GM19035 (cell line): Measurements from ENCODE around the gene PAQR8.
A peak's percentile ranks its signal among the peaks of the same experiment; 100 is the strongest.
"Not testable (repeated sequence)": the region's sequence is repeated elsewhere in the genome, so short reads cannot be mapped to it uniquely, and the experiment has no call there.

ENCODE experiments used
- ATAC-seq: cut with Tn5 transposase; IDR thresholded peaks from one replicate; pipeline ENCODE4 v1.9.1; 2021; ENCODE audit not compliant: unreplicated experiment

The PAQR8 gene

DNA sequence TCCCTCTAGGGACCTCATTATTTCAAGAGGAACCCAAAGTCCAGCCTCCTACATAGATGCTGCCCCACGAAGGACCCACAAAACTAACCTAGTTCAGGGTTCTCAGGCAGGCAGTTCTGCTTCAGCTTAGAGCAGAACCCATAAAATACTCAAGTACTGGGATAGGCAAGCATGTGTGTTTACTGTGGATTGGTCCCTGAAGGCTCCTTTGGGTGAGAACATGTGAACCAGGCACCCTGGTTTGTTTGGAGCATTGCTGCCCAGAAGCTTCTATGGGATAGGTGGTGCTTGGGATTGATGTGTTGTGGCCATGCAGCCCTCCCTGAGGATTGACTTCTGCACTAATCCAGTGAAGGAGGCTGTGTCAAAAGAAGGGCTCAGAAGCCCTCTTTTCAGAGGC is 43.3 kb downstream of the PAQR8 start:
- ATAC-seq, result no peak

DNA sequence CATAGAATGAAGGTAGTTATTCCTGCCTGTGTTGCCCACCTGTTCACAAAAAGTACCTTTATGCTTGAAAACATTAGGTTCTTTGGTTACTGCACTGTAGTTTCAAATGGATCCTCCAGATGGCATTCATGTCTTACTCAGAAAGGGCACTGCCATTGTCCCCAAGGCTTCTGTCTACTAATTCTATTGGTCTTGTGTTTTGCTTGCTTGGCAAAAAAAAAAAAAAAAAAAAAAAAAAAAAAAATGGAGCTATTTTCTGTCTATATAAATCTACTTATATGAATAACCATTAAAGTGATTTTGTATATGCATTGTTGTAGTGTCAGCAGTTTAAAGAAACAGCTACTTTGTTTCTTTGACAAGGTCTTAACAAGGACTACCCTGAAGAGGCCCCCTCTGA is 45.5 kb downstream of the PAQR8 start:
- peak; percentile 67 for ATAC-seq

DNA sequence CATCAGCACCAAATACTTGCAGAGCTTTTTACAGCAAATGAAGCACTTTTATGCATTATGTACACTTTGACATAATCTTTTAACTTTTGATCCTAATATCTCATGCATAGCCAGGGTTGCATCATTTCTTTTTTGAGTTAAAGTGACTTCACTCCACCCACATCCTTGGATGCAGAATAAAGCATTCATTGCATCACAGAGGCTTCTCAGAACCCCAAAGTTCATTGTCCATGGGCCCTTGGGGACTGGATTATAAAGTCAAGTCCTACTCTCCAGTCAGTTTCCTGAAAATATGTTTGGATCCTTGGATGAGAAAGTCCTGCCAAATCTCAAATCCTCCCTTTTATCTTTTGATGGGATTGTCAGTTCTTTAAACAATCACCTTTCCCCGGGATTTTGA is 47.5 kb downstream of the PAQR8 start:
- ATAC-seq, result no peak

DNA sequence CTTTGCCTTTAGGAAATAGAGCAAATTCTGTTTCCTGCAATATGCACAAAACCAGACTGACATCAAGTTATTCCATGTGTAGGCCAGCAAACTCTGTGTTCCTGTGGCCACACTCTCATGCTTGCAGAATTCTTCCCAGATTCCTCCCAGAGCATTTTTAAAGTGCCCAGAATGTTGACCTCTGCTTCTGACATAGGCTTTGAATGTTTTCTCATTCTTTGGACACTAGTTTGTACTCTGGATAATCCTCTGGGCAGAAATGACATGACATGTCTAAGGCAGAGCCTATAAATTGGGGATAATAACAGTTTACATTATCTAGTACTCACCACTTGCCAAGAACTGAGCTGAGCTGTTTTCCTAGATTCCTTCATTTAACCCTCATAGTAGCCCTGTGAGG is 49.0 kb downstream of the PAQR8 start:
- no peak for ATAC-seq

DNA sequence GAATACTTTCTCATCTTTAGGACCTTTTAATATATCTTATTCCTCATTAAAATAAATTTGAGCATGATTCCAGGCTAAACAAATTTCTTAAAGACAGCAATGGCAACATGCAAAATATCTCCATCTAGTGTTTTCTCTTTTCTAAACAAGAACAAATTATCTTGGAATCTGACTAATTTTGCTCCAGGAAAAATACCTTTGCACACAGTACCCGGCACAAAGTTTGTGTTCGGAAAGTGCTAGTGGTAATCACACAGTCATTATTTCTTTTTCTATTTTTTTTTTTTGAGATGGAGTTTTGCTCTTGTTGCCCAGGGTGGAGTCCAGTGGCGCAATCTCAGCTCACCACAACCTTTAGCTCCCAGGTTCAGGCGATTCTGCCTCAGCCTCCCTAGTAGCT is 50.0 kb downstream of the PAQR8 start:
- ATAC-seq, result no peak

DNA sequence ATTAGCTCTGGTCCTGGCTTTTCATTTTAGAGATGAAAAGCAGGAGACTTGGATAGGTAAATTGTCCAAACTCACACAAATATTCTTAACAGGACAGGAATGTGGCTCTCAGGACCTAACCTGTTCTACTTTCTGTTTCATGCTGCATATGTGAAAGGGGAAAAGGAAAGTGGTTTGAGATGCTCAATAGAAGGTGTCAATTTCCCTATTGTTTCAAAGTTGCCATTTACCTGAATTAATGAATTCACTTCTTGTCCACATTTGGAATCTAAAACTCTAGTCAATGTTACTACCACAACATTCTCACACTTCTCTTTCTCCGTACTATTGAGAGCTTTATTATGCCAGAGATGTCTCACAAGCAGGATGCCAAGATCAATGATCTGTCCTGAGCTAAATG is 53.4 kb downstream of the PAQR8 start:
- no peak for ATAC-seq

DNA sequence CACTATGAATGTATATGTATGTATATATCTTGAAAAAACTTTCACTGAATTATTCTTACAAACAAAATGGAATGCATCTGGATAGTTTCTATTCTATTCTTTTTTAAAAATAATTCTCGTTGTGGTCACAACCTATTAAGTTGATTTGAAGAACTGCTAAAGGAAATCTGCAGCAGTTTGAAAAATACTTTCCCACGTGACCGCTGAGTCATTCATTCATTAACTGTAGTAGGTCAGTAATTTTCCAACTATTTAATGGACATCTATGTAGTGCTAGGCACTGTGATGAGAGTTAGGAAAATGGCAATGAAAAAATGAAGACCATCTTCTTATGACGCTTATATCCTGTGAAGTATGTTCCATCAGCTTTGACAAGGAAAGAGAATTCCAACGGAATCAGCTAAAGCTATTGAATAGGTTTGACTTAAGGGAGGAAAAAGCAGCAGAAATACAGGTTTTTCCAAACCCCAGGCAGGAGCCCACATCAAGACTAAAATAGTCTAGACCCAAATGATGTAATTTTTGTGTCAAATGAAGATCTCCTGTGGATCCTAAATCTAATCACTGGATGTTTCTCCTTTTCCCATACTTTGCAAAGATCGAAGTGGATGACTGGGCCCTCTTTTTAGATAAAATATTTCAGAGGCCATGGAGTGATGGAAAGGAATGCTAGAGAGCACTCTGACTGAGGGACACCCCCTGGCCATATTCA is 54.1 kb downstream of the PAQR8 start:
- no peak for ATAC-seq

DNA sequence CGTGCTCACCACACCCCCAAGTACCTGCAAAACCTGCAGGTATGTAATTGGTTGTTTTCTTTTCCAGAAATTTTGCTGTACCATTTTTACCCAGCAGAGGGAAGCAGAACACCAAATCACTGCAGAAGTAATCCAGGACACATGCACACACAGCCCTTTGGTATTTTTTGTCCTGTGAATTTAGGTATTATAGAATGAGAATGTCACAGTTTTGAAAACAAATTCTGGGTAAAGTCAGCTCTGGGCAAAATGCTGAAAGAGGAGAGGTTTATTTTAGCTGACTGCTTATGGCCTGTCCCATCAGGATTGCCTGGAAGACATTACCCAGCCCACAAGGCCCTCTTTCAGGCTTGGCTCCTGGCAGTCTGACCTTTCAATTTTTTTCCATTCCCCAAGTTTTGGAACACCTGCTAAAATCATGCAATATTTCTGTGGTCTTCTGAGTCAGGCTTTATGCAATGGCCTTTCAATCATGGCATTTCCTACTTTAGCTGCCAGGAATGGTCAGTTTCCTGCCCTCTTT is 54.7 kb downstream of the PAQR8 start:
- no peak for ATAC-seq

DNA sequence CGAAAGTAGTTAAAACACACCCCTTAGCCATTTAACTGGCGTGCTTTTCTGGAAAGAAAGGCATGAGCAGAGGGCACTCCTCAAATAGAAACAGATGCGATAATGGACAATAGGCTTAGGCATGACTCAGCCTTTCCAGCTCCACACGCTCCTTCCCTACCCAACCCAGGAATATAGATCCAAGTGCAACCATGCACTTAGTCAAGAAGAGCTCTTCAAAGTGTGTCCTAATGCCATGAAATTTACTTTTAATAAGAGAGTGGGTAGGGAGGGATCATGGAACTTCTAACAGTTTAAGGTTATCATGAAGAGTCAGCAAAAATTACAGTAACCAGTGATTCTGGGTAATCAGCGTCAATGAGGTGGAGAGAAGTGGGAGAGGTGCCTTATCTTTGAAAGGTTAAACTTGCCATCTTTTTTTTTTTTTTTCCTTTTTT is 55.7 kb downstream of the PAQR8 start:
- ATAC-seq, result no peak

DNA sequence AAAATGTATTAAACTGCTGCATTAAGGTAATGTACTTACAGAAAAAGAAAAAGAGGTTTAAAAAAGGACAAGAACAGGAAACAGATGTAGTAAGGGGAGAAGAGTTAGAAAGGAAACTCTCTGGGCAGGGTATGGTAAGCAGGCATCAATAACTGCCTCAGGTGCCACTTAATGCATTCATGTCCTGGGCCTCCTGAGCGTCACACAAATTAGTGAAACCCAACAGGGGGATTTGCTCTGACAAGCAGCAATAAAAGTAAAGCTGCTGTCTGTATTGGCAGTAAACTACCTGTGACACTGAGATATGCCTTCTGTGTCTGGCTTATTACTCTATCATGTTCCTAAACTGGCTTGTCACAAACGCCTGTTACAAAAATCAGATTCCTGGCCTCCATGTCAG is 56.7 kb downstream of the PAQR8 start:
- no peak for ATAC-seq

DNA sequence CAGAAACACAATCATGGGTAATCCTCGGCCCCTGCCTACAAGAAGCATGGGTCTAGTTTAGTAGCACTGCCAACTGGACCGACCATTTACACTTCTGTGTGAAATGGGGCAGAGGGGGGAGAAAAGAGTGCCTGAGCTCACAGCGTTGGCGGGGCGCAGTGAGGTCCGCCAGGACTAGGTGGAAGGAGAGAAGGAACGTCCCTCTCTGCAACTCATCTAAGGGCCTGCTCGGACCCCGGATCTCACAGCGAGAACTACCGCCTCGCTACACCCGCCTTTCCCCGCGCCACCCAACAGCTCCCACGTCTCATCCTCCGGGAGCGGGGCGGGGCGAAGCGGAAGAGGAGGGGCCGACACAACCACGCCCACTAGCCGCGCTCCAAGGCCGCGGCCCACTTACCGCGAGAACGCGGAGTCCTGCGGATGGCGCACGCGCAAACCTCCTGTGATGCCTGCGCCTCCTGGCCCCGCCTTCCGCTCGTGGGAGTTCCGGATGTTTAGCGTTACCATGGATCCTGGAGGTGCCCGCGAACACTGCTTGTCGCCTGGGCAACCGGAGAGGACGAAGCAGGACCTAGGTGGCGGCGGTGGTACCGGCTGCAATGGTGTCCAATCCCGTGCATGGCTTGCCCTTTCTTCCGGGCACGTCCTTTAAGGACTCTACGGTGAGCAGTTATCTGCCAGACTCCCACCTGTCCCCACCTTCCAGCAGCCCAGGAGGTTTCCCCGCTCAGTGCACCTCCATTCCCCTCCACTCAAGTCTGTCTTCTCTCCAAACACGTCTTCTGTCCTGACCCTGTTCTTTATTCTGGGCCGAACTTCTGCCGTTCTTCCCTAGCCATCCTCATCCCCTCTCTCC is 58.1 kb downstream of the PAQR8 start, which contains the start of gene EFHC1:
Gene EFHC1 (plus strand): TSS at position 534 of the 859 bp plus-strand sequence. CDS start 69 bp downstream, at position 603.
- ATAC-seq, result peak; percentile 93

DNA sequence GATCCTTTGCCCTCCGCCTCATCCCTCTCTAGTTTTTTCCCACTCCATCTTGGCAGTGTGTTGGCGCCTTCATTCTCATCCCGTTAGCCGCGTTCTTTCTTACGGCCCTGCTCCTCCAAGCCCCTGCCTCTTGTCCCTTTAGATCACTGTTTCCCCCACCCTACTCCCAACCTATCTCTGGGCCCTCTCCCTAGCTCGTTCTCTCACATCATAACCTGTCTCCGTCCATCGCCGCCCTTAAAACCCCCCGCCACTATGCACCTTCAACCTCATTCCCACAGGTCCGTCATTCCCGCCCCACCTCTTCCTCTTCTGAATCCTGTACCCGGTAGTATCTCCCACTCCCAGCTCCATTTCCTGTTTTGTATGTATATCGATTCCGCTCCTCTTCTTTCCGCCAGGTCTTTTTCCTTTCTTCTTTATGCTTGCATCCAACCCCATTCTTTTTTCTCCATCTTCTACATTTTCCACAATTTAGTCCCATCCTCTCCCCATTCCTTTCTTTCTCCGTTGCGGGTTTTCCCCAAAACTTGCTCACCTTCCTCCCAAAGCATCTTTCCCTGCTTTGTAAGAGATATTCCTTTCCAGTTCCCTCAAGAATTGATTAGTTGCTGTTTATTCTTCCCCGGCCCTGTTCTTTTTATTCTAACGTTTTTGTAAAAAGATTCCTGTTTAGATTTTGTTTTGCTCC is 58.9 kb downstream of the PAQR8 start:
- ATAC-seq, result no peak

DNA sequence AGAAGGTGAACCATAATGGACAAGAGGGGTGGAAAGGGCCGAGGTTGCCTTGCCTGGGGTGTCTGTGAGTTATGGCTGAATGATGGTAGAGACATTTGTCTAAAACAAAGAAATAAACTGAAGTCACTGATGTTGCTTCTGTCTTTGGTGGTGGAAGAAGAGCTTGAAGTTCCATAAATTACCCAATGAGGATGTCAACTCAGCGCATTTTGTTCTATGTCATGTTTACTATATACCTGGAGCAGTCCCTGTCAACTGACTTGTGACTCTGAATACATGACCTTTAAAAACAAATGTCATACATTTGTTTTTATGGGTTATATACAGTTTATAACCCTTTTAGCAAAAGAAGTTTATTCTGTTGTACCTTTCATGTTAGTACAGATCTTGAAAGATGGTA is 60.2 kb downstream of the PAQR8 start:
- ATAC-seq, result no peak

DNA sequence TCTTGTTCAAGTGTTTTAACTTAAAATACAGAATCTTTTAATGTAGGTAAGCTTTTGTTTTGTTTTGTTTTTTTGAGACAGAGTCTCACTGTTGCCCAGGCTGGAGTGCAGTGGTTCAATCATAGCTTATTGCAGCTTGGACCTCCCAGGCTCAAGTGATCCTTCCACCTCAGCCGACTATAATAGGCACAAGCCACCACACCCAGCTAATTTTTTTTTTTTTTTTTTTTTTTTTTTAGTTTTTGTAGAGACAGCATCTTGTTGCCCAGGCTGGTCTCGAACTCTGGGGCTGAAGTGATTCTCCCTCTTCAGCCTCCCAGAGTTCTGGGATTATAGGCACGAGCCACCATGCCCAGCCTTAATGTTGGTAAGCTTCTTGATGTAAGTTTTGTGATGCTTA is 61.5 kb downstream of the PAQR8 start:
- ATAC-seq, result no peak

DNA sequence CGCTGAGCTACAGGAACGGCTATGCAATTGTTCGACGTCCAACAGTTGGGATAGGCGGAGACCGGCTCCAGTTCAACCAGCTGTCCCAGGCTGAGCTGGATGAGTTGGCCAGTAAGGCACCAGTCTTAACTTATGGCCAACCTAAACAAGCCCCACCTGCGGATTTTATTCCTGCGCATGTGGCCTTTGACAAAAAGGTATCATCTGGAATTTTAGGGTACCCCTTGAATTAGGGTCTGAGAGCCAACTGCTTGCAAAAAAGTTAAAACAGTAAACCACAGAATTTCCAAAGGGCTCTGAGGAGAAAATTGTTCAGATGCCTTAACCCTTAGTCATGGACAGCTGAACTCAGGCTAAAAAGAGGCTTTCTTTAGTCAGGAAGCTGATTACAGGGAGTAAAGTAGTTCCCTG is 62.0 kb downstream of the PAQR8 start:
- no peak for ATAC-seq

DNA sequence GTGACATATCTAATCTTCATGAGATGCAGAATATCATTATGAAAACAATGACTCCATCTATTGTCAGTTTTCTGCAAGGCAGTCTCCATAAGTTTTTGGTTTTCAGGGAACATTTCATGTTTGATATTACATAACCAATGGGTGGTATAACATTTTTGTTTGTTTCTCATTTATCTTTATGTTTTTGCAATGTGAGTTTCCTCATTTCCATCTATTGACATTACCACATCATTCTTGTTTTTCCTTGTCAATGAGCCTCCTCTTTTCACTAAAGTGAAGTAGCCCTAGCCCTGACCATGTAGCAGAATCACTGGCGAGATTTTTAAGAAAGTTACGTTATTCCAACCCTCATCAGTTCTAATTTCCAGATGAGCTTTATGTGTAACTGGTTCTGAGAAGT is 62.6 kb downstream of the PAQR8 start:
- ATAC-seq, result no peak

DNA sequence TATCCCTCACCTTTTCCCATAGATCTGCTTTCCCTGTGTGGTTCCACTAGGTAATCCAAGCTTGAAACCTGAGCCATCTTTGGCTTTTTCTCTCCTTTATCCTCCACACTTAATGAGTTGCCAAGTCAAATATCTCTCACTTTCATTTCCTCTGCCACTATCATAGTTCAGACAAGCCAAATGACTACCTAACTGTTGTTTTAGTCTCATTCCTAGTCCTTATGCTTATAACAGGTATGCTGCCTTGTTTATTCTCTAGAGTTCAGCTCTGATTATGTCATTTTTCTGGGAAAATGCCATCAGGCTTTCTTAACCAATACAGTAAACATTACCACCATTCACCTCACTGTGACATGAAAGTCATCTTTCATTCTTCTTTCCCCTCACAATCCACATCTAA is 64.7 kb downstream of the PAQR8 start:
- ATAC-seq, result no peak

DNA sequence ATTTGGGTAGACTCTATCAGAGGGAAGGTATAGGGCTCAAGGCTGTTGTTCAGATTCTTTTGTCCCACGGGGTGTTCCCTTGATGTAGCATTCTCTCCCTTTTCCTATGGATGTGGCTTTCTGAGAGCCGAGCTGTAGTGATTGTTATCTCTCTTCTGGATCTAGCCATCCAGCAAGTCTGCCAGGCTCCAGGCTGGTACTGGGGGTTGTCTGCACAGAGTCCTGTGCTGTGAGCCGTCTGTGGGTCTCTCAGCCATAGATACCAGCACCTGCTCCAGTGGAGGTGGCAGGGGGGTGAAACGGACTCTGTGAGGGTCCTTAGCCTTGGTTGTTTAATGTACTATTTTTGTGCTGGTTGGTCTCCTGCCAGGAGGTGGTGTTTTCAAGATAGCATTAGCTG is 71.3 kb downstream of the PAQR8 start:
- not testable (repeated sequence) for ATAC-seq

DNA sequence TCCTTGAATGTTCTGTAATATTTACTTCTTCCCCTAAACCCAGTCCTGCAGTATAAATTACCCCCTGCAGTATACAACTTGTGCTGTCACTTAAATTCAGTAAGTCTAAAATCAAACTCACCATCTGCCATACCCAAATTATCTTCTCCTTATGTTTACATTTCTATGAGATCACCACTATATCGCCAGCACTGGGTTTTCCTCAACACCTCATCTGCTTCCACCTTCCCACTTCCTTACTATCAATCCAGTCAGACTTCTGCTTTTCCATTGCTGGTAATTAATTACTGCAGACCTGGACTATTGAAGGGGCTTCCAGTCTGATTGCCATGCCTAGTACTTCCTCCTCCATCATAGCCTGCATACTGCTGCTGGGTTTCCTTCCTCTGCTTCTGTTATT is 73.4 kb downstream of the PAQR8 start:
- ATAC-seq, result no peak

DNA sequence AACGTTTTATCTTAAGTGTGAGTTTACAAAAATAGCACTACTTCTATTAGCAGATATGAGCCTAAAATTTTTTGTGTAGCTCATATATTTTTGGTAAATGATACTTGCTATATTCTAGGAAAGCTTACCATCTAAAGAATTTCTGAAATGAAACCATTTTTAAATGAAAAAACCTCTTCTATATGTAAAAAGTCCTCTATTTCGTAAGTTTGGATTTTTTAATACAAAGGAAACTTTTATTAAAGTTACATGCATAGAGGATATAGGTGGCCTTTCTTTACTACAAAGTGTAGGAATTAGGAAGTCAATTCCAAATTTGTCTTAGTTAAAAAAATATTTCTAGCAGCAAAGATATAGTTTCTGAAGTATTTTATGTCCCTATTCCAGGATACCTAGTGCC is 77.0 kb downstream of the PAQR8 start:
- no peak for ATAC-seq

DNA sequence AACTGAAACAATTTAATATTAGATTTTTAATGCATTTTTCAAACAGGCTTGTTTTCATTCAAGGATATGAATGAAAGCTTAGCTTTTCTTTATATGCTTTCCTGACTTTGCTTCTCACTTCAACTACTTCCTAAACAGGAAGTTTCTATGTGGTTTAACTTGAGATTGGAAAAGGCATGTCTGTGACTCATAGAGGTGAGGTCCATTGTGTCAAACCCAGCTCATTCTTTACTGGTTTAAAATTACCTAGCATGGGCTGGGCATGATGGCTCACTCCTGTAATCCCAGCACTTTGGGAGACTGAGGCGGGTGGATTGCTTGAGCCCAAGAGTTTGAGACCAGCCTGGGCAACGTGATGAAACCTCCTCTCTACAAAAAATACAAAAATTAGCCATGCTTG is 92.6 kb downstream of the PAQR8 start:
- no peak for ATAC-seq

DNA sequence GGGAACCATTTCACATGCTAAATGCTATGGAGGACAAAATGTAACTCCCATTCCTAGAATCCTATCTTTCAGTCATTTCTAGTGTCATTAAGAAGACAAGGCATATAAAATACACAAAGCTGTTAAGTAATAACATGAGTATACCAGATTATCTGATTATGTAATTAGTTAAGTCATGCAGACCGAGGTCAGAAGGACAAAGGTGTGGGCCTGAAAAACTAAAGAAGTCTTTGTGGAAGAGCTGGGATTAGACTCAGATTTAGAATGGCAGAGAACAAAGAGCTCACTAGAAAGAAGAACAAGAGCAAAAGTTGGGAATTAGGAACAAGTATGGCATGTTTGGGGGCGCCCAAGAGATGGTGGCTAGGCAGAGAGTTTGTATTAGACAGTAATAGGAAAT is 95.1 kb downstream of the PAQR8 start:
- ATAC-seq, result no peak
